BLaER1 treated with 17β-estradiol and CSF1 and Interleukin-3, amounts not matched to agents 10 nM and 100 nM (cell line): ENCODE data around the gene LACTBL1.
"Not testable (repeated sequence)": the region's sequence is repeated elsewhere in the genome, so short reads cannot be mapped to it uniquely, and the experiment has no call there.

Experiments used
- H3K27ac ChIP-seq, 11 experiments: shearing (Covaris generic); formaldehyde crosslinking; 2 replicates each; pipeline ENCODE4 v1.8.1; 2022
- H3K27me3 ChIP-seq, 11 experiments: shearing (Covaris generic); formaldehyde crosslinking; 2 replicates each; pipeline ENCODE4 v1.8.1; 2022
- H3K36me3 ChIP-seq, 11 experiments: shearing (Covaris generic); formaldehyde crosslinking; 2 replicates each; pipeline ENCODE4 v1.8.1; 2022
- H3K4me1 ChIP-seq, 10 experiments: shearing (Covaris generic); formaldehyde crosslinking; 2 replicates each; pipeline ENCODE4 v1.8.1; 2022
- H3K4me2 ChIP-seq, 11 experiments: shearing (Covaris generic); formaldehyde crosslinking; 2 replicates each; pipeline ENCODE4 v1.8.1; 2022
- H3K4me3 ChIP-seq, 10 experiments: shearing (Covaris generic); formaldehyde crosslinking; 2 replicates each; pipeline ENCODE4 v1.8.1; 2022
- H3K9ac ChIP-seq, 11 experiments: shearing (Covaris generic); formaldehyde crosslinking; 2 replicates each; pipeline ENCODE4 v1.8.1; 2022
- H3K9me3 ChIP-seq, 11 experiments: shearing (Covaris generic); formaldehyde crosslinking; replicated peaks in 1 of 11; 2 replicates each; pipeline ENCODE4 v1.8.1; 2022
- H4K20me1 ChIP-seq, 11 experiments: shearing (Covaris generic); formaldehyde crosslinking; 2 replicates each; pipeline ENCODE4 v1.8.1; 2022
- Cebpa-rat ChIP-seq, 11 experiments: shearing (Covaris generic); IDR thresholded peaks; 2 replicates each; pipeline ENCODE4 v1.8.1; 2022

The LACTBL1 gene

GRCh38 chr1:22955146-22955545, 17.5 kb downstream of the LACTBL1 start:
- peaks cover 0 to 7% (median 0%) of the 10 kb centered on the region in 11 experiments; a peak in 1 of 22 replicates for H3K9me3 ChIP-seq
- no peaks in the 10 kb centered on the region for H3K27me3 ChIP-seq
- H3K27ac ChIP-seq: no peak overlapping the region
- no peak overlapping the region for H3K4me3 ChIP-seq
- no peak overlapping the region for H3K9ac ChIP-seq
- H3K4me2 ChIP-seq: no peak overlapping the region
- no peaks in the 10 kb centered on the region for H3K36me3 ChIP-seq
- H3K4me1 ChIP-seq: peaks cover 0 to 4% (median 0%) of the 10 kb centered on the region in 10 experiments; a peak in 1 of 20 replicates
- H4K20me1 ChIP-seq: 0 out of 22 replicates have a peak, but pooled peaks cover 0 to 3% (median 0%) of the 10 kb centered on the region in 11 experiments
- TF ChIP-seq Cebpa-rat (IDR thresholded peaks at IDR 0.05): no peak

GRCh38 chr1:22953740-22954141, 18.9 kb downstream of the LACTBL1 start:
- Histone ChIP-seq H3K4me2 (no peak overlapping the region), H3K4me3 (no peak overlapping the region), H3K9ac (no peak overlapping the region), H4K20me1 (0 out of 22 replicates have a peak, but pooled peaks cover 0 to 3% (median 0%) of the 10 kb centered on the region in 11 experiments), H3K27me3 (no peaks in the 10 kb centered on the region), H3K4me1 (peaks cover 0 to 4% (median 0%) of the 10 kb centered on the region in 10 experiments; a peak in 1 of 20 replicates), H3K27ac (no peak overlapping the region), H3K9me3 (peaks cover 0 to 7% (median 0%) of the 10 kb centered on the region in 11 experiments; a peak in 1 of 22 replicates), H3K36me3 (no peaks in the 10 kb centered on the region)
- TF ChIP-seq Cebpa-rat (IDR thresholded peaks at IDR 0.05): no peak

GRCh38 chr1:22953057-22953739, 19.5 kb downstream of the LACTBL1 start:
- no peak for TF ChIP-seq Cebpa-rat (IDR thresholded peaks at IDR 0.05)

DNA sequence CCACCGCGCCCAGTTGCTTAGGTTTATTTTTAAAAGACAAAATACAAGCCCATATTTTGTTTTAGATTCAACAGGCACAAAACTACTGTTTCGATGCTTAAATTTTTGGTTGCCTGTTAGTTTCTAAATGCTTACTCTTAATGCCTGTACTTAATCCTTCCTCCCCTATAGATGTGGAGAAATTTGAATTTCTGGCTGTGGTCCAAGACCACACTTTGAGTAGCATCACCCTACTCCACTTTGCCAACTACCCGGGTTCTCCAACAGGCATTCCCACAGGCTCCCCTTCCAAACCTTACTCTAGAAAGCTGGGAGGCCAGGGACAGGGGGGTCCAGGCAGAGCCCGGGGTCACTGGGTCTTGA, 20.0 kb downstream of the LACTBL1 start:
- H3K9me3 ChIP-seq: peaks cover 0 to 7% (median 0%) of the 10 kb centered on the region in 11 experiments; a peak in 1 of 22 replicates
- peaks cover 0 to 4% (median 0%) of the 10 kb centered on the region in 10 experiments; a peak in 1 of 20 replicates for H3K4me1 ChIP-seq
- no peak overlapping the region for H3K27ac ChIP-seq
- H3K36me3 ChIP-seq: no peaks in the 10 kb centered on the region
- no peak overlapping the region for H3K9ac ChIP-seq
- H3K27me3 ChIP-seq: no peaks in the 10 kb centered on the region
- no peak overlapping the region for H3K4me2 ChIP-seq
- no peak for TF ChIP-seq Cebpa-rat (IDR thresholded peaks at IDR 0.05)
- H3K4me3 ChIP-seq: no peak overlapping the region
- 0 out of 22 replicates have a peak, but pooled peaks cover 0 to 3% (median 0%) of the 10 kb centered on the region in 11 experiments for H4K20me1 ChIP-seq

More at GRCh38 chr1:22953057-22953739, 19.5 kb downstream of the LACTBL1 start:
- Histone ChIP-seq H3K9ac (no peak overlapping the region), H3K36me3 (no peaks in the 10 kb centered on the region), H3K4me2 (no peak overlapping the region), H3K27ac (no peak overlapping the region), H3K9me3 (peaks cover 0 to 7% (median 0%) of the 10 kb centered on the region in 11 experiments; a peak in 1 of 22 replicates), H3K4me3 (no peak overlapping the region), H3K4me1 (peaks cover 0 to 4% (median 0%) of the 10 kb centered on the region in 10 experiments; a peak in 1 of 20 replicates), H3K27me3 (no peaks in the 10 kb centered on the region), H4K20me1 (0 out of 22 replicates have a peak, but pooled peaks cover 0 to 3% (median 0%) of the 10 kb centered on the region in 11 experiments)

DNA sequence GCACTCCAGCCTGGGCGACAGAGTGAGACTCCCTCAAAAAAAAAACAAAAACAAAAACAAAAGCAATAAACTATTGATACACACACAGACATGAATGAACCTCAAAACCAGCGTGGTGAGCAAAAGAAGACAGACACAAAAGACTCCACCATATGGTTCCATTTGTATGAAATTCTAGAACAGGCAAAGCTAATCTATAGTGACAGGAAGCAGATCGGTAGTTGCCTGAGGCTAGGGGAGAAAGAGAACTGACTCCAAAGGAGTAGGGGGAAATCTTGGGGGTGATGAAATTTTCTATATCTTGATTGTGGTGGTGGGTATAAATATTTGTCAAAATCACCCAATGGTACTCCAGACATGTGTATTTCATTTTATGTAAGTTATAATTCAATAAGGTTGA, 20.9 kb downstream of the LACTBL1 start:
- Histone ChIP-seq H3K27me3 (no peaks in the 10 kb centered on the region), H3K36me3 (no peaks in the 10 kb centered on the region)
- TF ChIP-seq Cebpa-rat (IDR thresholded peaks at IDR 0.05): no peak

DNA sequence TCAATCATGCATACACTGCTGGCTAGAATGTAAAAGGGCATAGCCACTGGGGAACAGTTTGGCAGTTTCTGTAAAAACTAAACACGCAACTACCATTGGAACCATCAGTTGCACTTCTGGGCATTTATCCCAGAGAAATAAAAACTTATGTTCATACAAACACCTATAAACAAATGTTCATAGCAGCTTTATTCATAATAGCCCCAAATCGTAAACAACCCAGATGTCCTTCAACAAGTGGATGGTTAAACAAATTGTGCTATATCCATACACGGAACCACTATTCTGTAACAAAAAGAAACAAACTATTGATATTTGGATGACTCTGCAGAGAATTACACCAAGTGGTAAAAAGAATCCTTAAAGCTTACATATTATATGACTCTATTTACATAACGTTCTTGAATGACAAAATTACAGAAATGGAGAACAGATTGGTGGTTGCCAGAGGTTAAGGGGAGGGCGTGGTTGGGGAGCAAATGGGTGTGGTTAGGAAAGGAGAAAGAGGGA, 22.8 kb downstream of the LACTBL1 start:
- Histone ChIP-seq H3K27ac (no peak overlapping the region), H3K4me3 (no peak overlapping the region), H3K27me3 (no peaks in the 10 kb centered on the region), H3K4me1 (peaks cover 0 to 3% (median 0%) of the 10 kb centered on the region in 10 experiments; a peak in 1 of 20 replicates), H4K20me1 (no peaks in the 10 kb centered on the region), H3K9me3 (peaks cover 0 to 7% (median 0%) of the 10 kb centered on the region in 11 experiments; a peak in 1 of 22 replicates), H3K4me2 (no peak overlapping the region), H3K36me3 (no peaks in the 10 kb centered on the region), H3K9ac (no peak overlapping the region)
- TF ChIP-seq Cebpa-rat (IDR thresholded peaks at IDR 0.05): no peak

More for the DNA sequence above, 20.9 kb downstream of the LACTBL1 start:
- Histone ChIP-seq H3K4me1 (peaks cover 0 to 4% (median 0%) of the 10 kb centered on the region in 10 experiments; a peak in 1 of 20 replicates), H3K9me3 (peaks cover 0 to 7% (median 0%) of the 10 kb centered on the region in 11 experiments; a peak in 1 of 22 replicates), H4K20me1 (0 out of 22 replicates have a peak, but pooled peaks cover 0 to 3% (median 0%) of the 10 kb centered on the region in 11 experiments), H3K4me2 (no peak overlapping the region), H3K27ac (no peak overlapping the region), H3K4me3 (no peak overlapping the region), H3K9ac (no peak overlapping the region)

DNA sequence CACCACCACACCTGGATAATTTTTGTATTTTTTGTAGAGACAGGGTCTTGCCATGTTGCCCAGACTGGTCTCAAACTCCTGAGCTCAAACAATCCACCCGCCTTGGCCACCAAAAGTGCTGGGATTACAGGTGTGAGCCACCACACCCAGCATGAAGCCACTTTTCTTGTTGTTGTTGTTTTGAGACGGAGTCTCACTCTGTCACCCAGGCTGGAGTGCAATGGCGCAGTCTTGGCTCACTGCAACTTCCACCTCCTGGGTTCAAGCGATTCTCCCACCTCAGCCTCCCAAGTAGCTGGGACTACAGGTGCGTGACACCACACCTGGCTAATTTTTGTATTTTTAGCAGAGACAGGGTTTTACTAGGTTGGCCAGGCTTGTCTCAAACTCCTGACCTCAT, 27.5 kb downstream of the LACTBL1 start:
- H3K27me3 ChIP-seq, H3K4me2 ChIP-seq, H3K9ac ChIP-seq, H3K4me1 ChIP-seq, H3K36me3 ChIP-seq, H3K27ac ChIP-seq, H3K4me3 ChIP-seq, H4K20me1 ChIP-seq: not testable (repeated sequence)
- peaks cover 16 to 24% (median 18%) of the 10 kb centered on the region in 11 experiments for H3K9me3 ChIP-seq

GRCh38 chr1:22944346-22945055, 28.2 kb downstream of the LACTBL1 start:
- H3K4me2 ChIP-seq: no peak overlapping the region

DNA sequence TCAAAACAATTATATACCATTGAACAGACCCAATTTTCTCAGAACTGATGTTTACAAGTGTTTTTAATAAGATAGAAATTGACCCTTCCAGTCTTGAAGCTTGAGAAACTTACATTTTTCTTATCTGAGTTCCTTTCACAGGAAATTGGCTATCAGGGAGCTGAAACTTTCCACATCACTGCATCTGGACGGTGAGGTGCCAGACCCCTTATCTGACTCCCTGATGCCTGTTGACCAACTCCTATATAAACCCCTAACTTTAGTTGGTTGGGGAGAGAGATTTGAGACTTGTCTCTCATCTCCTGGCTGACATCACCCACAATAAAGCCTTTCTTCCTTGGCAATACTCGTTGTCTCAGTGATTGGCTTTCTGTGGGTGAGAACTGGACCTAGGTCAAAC, 31.4 kb downstream of the LACTBL1 start:
- H3K9ac ChIP-seq: no peak overlapping the region
- H4K20me1 ChIP-seq: no peaks in the 10 kb centered on the region
- peaks cover 24 to 32% (median 26%) of the 10 kb centered on the region in 11 experiments for H3K9me3 ChIP-seq
- H3K36me3 ChIP-seq: no peaks in the 10 kb centered on the region
- H3K4me1 ChIP-seq: peaks cover 0 to 6% (median 0%) of the 10 kb centered on the region in 10 experiments; a peak in 1 of 20 replicates
- H3K27ac ChIP-seq: no peak overlapping the region
- TF ChIP-seq Cebpa-rat (IDR thresholded peaks at IDR 0.05): no peak
- no peak overlapping the region for H3K4me3 ChIP-seq
- H3K4me2 ChIP-seq: no peak overlapping the region
- no peaks in the 10 kb centered on the region for H3K27me3 ChIP-seq

More at GRCh38 chr1:22944346-22945055, 28.2 kb downstream of the LACTBL1 start:
- Histone ChIP-seq H3K9ac (no peak overlapping the region), H3K4me3 (no peak overlapping the region), H3K27me3 (no peaks in the 10 kb centered on the region), H3K27ac (no peak overlapping the region), H4K20me1 (no peaks in the 10 kb centered on the region), H3K4me1 (peaks cover 0 to 6% (median 0%) of the 10 kb centered on the region in 10 experiments; a peak in 1 of 20 replicates), H3K36me3 (no peaks in the 10 kb centered on the region), H3K9me3 (peaks cover 23 to 31% (median 25%) of the 10 kb centered on the region in 11 experiments)
- no peak for TF ChIP-seq Cebpa-rat (IDR thresholded peaks at IDR 0.05)
